GM12865 (cell line): ENCODE results near the gene COL18A1.

ENCODE experiments used
- DNase-seq: peaks from one replicate; pipeline ENCODE4 v3.0.0; 2010; ENCODE audit warnings: low read depth
- H3K4me3 ChIP-seq: 2 replicates; pipeline ENCODE4 v1.5.1; 2011; ENCODE audit warnings: mild to moderate bottlenecking, low read depth, low read length, control low read depth
- CTCF ChIP-seq: IDR thresholded peaks from 2 replicates; pipeline ENCODE4 v1.5.1; 2011; ENCODE audit warnings: low read length, control low read depth, low read depth, inconsistent platforms; ENCODE audit not compliant: insufficient read depth; ENCODE audit errors: missing control alignments

COL18A1 gene

GRCh38 chr21:45374826-45375455 is 30.0 kb upstream of the COL18A1 start:
- H3K4me3 ChIP-seq, result no peak overlapping the region
- no peak for TF ChIP-seq CTCF
- DNase-seq, result no peak

GRCh38 chr21:45376459-45377324 is 28.3 kb upstream of the COL18A1 start:
- DNase-seq, result no peak
- no peak overlapping the region for H3K4me3 ChIP-seq
- TF ChIP-seq CTCF, result no peak

- TF ChIP-seq CTCF, result no peak
- no peak overlapping the region for H3K4me3 ChIP-seq
Observed at GRCh38 chr21:45377325-45377709, 27.6 kb upstream of the COL18A1 start.

GRCh38 chr21:45377866-45378257 is 27.1 kb upstream of the COL18A1 start:
- H3K4me3 ChIP-seq, result no peak overlapping the region
- no peak for TF ChIP-seq CTCF
- DNase-seq, result no peak

More at GRCh38 chr21:45377325-45377709, 27.6 kb upstream of the COL18A1 start:
- DNase-seq, result no peak

GRCh38 chr21:45378258-45378966 is 26.6 kb upstream of the COL18A1 start:
- H3K4me3 ChIP-seq, result no peak overlapping the region
- no peak for TF ChIP-seq CTCF
- DNase-seq, result no peak

GRCh38 chr21:45379171-45379900 is 25.6 kb upstream of the COL18A1 start:
- DNase-seq, result no peak
- TF ChIP-seq CTCF, result no peak
- no peak overlapping the region for H3K4me3 ChIP-seq
